ENCODE data around the gene SLC6A19. TPM values are rescaled to one million over a fixed set of nuclear protein-coding genes. Genes with fewer than 3 reads are reported as not detected.

Gene SLC6A19
- total and polyA plus RNA-seq, 2 of the 4 experiments (the other 2 are of a cell fraction): not detected

DNA sequence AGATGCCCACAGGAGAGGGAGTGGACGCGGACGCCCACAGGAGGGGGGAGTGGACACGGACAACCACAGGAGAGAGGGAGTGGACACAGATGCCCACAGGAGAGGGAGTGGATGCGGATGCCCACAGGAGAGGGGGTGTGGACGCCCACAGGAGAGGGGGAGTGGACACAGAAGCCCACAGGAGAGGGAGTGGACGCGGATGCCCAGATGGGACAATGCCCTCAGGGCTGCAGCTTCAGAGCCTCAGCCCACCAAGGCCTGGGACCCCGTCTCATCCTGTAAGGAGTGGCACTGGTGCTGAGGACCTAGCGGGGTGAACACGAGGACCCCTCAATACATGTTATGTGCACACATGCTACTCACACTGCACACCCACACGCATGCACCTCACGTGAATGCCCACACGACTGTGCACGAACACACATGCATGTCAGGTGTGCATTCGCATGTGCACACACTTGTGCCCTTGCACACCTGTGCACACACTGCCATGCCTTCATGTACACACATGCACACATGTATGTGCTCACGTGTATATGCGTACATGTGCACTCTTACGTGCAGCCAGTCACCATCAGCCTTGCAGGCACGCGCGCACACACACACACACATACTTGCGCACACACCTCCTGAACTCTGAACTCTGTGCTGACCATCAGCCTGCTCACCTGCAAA, 58.5 kb downstream of the SLC6A19 start:
- Histone ChIP-seq H2AK9ac (replicated peaks; ENCODE audit: low read depth, low read length, poor library complexity) (no peak overlapping the region), H3K27me3 (ENCODE audit: control insufficient read depth, insufficient read depth, low read length) (no peaks in the 10 kb centered on the region), H3K18ac (ENCODE audit: low read depth, low read length) (no peak overlapping the region), H4K5ac (ENCODE audit: low read depth, low read length) (no peak overlapping the region), H4K20me1 (ENCODE audit: insufficient read depth, low read length) (no peaks in the 10 kb centered on the region), H3K23ac (ENCODE audit: low read depth, low read length) (no peak overlapping the region), H3K4me2 (ENCODE audit: low read depth, low read length) (no peak overlapping the region), H3K9ac (ENCODE audit: low read depth, low read length) (no peak overlapping the region), H3K36me3 (ENCODE audit: control insufficient read depth, insufficient read depth, low read length) (no peaks in the 10 kb centered on the region), H2BK120ac (ENCODE audit: low read depth, low read length) (no peak overlapping the region), H2AFZ (replicated peaks; ENCODE audit: low read length, poor library complexity) (no peak overlapping the region), H2AK5ac (ENCODE audit: low read depth, low read length) (no peak overlapping the region), H2BK20ac (ENCODE audit: low read depth, low read length) (no peak overlapping the region), H3K9me3 (ENCODE audit: control insufficient read depth, insufficient read depth, low read length) (peaks cover 48% of the 10 kb centered on the region), H4K91ac (ENCODE audit: insufficient read depth, low read depth, low read length) (no peak overlapping the region), H4K8ac (ENCODE audit: low read depth in 2 of 2, low read length in 2 of 2) (no peak overlapping the region), H3K27ac (ENCODE audit: insufficient read depth, low read length) (no peak overlapping the region), H2BK5ac (ENCODE audit: low read depth, low read length, poor library complexity, severe bottlenecking) (no peak overlapping the region), H3K56ac (ENCODE audit: extremely low read depth, insufficient read depth, low read length) (no peak overlapping the region), H3K14ac (replicated peaks; ENCODE audit: low read depth, low read length) (no peak overlapping the region), H3K9me1 (ENCODE audit: insufficient read depth, low read length) (no peaks in the 10 kb centered on the region), H3K79me1 (ENCODE audit: low read depth in 1 of 2, low read length in 2 of 2) (no peaks in the 10 kb centered on the region), H2BK15ac (ENCODE audit: low read depth, low read length) (no peak overlapping the region), H3K4me3 (ENCODE audit: insufficient read depth, low read depth, low read length) (no peak overlapping the region), H3K4ac (ENCODE audit: low read depth, low read length) (no peak overlapping the region), H3K4me1 (ENCODE audit: control insufficient read depth, insufficient read depth, low read length) (no peaks in the 10 kb centered on the region)
- intact Hi-C loops (cut with micrococcal nuclease) (no loop called here), in situ Hi-C loops (cut with MboI; ENCODE audit: low sequenced_read_pairs) (no loop called here), dilution Hi-C loops (cut with HindIII; ENCODE audit: low sequenced_read_pairs, unreplicated experiment) (no loop called here)
- CTCF ChIA-PET: no interaction called here
- BruUV-seq (replicated peaks): no TSS peak
- POLR2A ChIA-PET (ENCODE audit: unreplicated experiment): no interaction called here
- 87% methylated on average over 11 of the region's 23 CpGs; no CpG with 5 or more reads in 1 of the 2 experiments for WGBS, 2 experiments (ENCODE audit: extremely low coverage in 2 of 2, insufficient read length in 1 of 2)
- no peak for DNase-seq
- TF ChIP-seq CEBPB (IDR thresholded peaks at IDR 0.05; ENCODE audit: low read depth, low read length) (no peak), CHD1 (IDR thresholded peaks at IDR 0.05; ENCODE audit: low read depth, low read length) (no peak), BHLHE40 (IDR thresholded peaks at IDR 0.05; ENCODE audit: low read depth, low read length) (no peak), MXI1 (IDR thresholded peaks at IDR 0.05; ENCODE audit: borderline replicate concordance, low read depth, low read length) (no peak)
- TF ChIP-seq, protein P1, sequence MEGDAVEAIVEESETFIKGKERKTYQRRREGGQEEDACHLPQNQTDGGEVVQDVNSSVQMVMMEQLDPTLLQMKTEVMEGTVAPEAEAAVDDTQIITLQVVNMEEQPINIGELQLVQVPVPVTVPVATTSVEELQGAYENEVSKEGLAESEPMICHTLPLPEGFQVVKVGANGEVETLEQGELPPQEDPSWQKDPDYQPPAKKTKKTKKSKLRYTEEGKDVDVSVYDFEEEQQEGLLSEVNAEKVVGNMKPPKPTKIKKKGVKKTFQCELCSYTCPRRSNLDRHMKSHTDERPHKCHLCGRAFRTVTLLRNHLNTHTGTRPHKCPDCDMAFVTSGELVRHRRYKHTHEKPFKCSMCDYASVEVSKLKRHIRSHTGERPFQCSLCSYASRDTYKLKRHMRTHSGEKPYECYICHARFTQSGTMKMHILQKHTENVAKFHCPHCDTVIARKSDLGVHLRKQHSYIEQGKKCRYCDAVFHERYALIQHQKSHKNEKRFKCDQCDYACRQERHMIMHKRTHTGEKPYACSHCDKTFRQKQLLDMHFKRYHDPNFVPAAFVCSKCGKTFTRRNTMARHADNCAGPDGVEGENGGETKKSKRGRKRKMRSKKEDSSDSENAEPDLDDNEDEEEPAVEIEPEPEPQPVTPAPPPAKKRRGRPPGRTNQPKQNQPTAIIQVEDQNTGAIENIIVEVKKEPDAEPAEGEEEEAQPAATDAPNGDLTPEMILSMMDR (conservative IDR thresholded peaks at IDR 0.05; ENCODE audit: low read depth, low read length): no peak
- ATAC-seq (ENCODE audit: low read depth): no peak

Measured in IMR-90 (cell line).